NCI-H1417 treated with DMSO at 0.1 percent for 48 hours (cell line): ENCODE data around the gene FLACC1.

Experiments
- DNase-seq: peaks from one replicate; lab custom pipeline; 2025; lab: John Stamatoyannopoulos, UW

The FLACC1 gene

GRCh38 chr2:201275990-201276389, 81.2 kb downstream of the FLACC1 start:
- DNase-seq = no peak

- DNase-seq = no peak
These were observed 82.1 kb downstream of the FLACC1 start for GRCh38 chr2:201275069-201275468.

GRCh38 chr2:201273330-201273983, 83.7 kb downstream of the FLACC1 start:
- no peak for DNase-seq

GRCh38 chr2:201271917-201272316, 85.2 kb downstream of the FLACC1 start:
- no peak for DNase-seq

GRCh38 chr2:201270293-201271001, 86.7 kb downstream of the FLACC1 start:
- DNase-seq = no peak

- DNase-seq = no peak
These were observed 87.4 kb downstream of the FLACC1 start for GRCh38 chr2:201269764-201270163.

GRCh38 chr2:201267278-201268030, 89.7 kb downstream of the FLACC1 start:
- DNase-seq = no peak

- no peak for DNase-seq
These were observed 90.5 kb downstream of the FLACC1 start for GRCh38 chr2:201266629-201267028.

GRCh38 chr2:201264472-201265173, 92.5 kb downstream of the FLACC1 start:
- DNase-seq = no peak

GRCh38 chr2:201263779-201264178, 93.4 kb downstream of the FLACC1 start:
- DNase-seq = no peak

GRCh38 chr2:201262718-201263117, 94.4 kb downstream of the FLACC1 start:
- no peak for DNase-seq

- DNase-seq = no peak
These were observed 95.2 kb downstream of the FLACC1 start for GRCh38 chr2:201261906-201262305.

- DNase-seq = no peak
These were observed 95.7 kb downstream of the FLACC1 start for GRCh38 chr2:201261471-201261870.

GRCh38 chr2:201260302-201260800, 96.8 kb downstream of the FLACC1 start, which contains the start of gene CASP8:
Gene CASP8, plus strand, starts transcription at chr2:201260536. Its CDS starts 5,951 bp downstream, at chr2:201266487.
- DNase-seq = no peak

- no peak for DNase-seq
These were observed 98.2 kb downstream of the FLACC1 start for GRCh38 chr2:201258666-201259615.

GRCh38 chr2:201257956-201258665, 99.0 kb downstream of the FLACC1 start:
- no peak for DNase-seq

GRCh38 chr2:201257381-201257955, 99.7 kb downstream of the FLACC1 start:
- DNase-seq = no peak

- no peak for DNase-seq
These were observed 101.1 kb downstream of the FLACC1 start for GRCh38 chr2:201256082-201256481.

GRCh38 chr2:201255408-201256033, 101.6 kb downstream of the FLACC1 start:
- no peak for DNase-seq
